GM18517 (cell line): ENCODE data around the gene PDGFA.

Source experiments
- ATAC-seq: cut with Tn5 transposase; IDR thresholded peaks from one replicate; pipeline ENCODE4 v1.9.1; 2021; ENCODE audit warnings: mild to moderate bottlenecking, moderate library complexity; ENCODE audit not compliant: unreplicated experiment

Gene PDGFA

DNA sequence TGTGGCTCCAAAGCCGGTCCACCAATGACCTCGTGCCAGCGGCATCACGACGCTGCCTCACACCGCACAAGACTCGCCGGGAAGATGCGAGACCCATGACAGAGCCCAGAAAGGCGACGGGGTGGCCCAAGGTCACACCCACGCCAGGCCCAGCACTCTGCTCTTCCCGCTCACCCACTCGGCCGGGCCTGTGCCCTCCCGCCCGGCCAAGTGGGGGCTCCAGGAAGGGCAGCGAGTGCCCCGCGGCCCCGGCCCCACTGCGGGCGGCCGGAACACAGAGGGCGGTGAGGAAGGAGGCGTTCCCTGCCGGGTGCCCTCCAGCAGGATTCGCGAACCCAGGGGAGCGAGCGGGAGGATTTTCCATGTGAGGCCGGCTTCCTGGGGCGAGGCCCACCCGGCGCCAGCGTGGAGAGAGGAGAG lies 56.3 kb downstream of the PDGFA start:
- no peak for ATAC-seq

DNA sequence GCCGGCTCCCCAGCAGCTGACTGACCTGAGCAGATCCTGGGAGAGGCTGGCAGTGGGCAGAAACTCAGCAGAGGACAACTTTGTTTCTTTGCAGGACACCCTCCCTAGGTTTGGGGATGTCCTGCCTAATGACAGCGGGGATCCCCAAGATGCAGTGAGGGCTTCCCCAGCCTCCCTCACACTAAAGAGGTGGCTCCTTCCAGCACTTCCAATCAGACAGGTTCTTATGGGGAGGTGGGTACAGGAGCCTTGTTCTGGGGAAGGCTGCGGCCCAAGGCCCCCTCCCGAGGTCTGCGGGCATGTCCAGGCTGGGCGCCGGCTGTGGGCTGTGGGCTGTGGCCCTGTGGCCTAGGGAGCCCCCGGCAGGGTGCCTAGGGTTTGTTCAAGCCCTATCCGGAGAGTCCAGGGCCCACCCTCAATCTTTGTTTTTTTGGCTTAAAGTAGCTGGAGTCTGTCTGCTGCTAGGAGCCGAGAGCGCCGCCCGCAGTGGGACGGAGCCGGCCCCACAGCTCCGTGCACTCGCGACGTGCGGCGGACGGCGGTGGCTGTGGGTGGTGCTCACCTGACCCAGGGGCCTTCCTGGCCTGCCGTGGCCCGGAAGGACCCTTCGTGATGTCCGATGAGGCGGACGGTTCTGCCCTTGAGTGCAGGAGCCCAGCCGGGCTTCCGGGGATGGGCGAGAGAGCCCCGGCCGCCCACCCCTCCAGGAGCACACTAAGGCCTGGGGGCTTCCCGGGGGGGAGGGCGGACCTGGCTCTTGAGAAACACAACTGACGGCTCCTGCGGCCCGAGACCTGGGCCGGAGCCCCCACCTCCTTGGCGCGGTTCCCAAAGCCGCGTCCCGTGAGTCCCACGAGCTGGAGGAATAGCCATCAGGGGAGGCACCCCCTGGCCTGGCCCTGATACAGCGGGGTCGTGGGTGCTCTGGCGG lies 57.2 kb downstream of the PDGFA start:
- ATAC-seq, result no peak

DNA sequence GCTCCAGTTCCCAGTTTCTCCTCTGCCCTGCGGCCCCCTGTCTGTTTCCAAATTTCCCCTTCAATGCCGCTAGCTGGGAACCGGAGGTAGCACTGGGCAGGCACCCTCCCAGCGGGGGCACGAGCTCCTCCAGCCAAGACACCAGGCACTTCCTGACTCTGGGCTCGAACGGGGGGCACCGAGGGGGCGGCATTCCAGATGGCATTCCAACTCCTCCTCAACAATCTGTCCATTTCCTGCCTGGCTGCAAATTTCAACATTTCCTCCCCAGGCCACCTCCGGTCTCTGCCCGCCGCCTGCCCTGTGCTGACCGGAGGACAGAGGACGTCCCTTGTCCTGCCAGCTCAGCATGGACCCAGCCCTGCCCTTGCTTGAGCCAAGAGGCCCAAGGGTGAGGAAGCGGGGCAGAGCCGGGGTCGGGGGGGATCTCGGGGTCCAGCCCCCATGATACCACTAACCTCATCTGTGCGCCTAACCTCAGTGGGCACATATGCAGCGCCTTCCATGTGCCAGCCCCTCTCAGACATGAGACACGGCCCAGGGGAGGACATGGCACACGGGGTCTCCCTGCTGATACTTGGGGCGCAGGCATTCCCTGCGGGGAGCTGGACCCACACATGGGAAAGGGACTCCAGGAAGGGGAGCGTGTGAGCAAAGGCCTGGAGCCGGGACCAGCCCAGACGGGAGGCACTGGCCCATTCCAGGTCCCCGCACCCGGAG lies 58.0 kb downstream of the PDGFA start:
- ATAC-seq, result no peak

DNA sequence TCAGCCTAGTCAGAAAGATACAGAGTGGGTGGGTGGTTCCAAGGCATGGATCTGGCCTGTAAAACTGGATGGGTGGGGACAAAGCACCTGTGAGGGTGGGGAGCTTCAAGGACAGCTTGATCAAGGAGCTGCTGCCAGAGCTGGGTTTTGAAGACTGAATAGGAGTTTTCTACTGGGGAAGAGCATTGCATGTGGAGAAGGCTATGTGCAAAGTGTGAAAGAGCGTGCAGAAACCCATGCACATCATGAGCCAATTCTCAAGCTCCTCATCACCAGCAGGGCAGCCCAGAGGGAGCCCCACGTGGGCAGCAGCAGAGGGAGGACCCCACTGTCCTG lies 58.6 kb downstream of the PDGFA start:
- no peak for ATAC-seq

DNA sequence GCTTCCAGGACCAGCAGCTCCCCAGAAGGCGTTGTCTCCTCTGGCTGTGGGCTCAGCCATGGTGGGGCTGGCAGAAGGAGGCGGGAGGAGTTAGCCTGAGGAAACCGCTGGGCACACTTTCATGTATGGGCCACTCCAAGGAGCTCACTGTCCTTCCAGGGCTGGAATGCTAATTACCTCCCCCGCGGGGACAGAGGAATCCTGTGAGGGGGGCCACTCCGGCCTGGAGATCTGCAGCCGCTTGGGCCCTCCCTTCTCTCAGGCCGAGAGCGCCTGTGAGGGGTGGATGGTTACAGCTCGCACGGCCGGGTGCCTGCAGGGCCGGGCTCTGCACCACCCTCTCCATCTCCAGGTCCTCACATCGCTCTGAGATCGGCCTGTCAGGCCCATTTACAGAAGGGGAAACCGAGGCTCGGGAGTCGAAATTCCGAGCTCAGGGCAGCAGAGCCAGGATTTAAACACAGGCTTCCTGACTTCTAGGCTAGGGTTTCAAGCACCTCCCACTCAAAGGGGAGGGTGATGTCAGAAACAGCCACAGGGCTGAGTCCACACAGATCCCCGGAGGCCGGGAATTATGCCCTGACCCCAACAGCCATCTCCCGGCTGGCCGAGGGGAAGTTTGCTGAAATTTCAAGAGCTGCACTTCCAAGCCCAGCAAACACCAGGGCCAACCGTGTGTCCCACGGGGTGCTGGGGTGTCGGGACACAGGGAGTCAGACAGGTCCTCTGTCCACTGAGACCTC lies 59.1 kb downstream of the PDGFA start:
- ATAC-seq, result no peak

DNA sequence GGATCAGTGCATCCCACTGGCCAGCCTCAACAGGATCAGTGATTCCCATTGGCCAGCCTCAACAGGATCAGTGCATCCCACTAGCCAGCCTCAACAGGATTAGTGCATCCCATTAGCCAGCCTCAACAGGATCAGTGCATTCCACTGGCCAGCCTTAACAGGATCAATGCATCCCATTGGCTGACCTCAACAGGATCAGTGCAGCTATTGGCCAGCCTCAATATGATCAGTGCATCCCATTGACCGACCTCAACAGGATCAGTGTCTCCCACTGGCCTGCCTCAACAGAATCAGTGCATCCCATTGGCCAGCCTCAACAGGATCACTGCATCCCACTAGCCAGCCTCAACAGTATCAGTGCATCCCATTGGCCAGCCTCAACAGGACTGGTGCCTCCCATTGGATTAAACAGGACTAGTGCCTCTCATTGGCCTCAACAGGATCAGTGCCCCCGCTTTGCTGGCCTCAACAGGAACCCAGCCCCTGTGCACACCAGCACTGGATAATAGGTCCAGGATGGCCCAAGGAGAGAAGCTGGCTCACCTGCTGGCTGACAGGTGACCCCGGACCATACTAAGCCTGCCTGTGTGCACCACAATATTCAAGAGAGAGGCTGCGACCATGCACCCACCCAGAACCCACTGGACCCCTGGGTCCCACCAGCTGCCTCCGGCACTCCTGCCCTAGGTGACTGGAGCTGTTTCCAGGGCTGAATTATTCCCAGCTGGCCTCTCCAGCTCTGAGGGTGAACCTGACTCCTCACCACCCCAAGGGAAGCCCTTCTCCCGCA lies 59.9 kb downstream of the PDGFA start:
- no peak for ATAC-seq

DNA sequence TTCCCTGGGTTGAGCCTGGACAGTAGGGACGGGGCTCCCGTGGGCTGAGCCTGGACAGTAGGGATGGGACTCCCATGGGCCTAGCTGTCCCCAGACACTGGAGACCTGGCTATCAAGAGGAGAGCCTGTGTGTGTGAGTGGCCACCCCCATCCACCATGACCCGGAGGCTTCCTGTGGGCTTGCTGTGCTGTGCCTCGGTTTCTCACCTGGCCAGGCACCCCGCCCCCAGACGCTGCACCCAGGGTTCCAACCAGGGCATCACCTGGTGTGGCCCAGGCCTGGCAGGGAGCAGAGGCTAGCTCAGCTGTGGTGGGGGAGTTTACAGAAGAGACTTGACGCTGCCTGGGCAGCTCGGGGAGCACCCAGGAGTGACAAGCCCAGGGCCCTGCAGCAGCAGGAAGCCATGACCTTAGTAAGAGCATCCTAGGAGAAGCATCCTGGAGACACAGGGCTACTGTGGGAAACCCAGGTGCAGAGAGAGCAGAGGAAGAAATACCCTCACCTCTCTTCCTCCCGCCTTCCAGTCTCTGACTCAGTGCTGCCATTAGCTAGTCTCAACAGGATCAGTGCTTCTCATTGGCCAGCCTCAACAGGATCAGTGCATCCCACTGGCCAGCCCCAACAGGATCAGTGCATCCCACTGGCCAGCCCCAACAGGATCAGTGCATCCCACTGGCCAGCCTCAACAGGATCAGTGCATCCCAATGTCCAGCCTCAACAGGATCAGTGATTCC lies 61.0 kb downstream of the PDGFA start:
- ATAC-seq, result no peak

DNA sequence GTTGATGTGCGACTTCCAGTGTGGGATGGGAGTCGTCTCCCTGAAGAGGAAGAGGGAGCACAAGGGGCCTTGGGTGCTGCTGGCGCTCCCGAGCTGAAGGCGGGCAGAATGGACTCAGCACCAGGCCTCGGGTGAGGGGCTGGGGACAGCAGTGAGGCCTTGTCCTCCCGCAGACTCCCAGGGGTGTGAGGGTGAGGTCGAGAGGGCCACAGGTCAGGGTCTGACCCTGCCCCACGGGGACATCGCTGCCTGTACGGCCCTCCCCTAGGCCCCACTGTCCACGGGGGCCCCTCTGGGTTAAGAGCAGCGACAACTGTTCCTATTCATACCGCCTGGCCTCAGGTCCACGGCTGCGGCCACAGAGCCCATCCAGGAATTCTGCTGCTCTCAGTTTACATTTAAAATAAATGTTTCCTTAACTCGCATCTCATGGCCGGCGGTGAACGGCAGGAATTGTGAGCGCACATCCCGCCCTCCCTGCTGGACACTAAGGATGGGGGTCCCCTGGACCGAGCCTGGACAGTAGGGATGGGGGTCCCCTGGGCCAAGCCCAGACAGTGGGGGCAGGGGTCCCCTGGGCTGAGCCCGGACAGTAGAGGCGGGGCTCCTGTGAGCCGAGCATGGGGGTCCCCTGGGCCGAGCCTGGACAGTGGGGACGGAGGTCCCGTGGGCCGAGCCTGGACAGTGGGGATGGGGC lies 61.7 kb downstream of the PDGFA start:
- no peak for ATAC-seq

DNA sequence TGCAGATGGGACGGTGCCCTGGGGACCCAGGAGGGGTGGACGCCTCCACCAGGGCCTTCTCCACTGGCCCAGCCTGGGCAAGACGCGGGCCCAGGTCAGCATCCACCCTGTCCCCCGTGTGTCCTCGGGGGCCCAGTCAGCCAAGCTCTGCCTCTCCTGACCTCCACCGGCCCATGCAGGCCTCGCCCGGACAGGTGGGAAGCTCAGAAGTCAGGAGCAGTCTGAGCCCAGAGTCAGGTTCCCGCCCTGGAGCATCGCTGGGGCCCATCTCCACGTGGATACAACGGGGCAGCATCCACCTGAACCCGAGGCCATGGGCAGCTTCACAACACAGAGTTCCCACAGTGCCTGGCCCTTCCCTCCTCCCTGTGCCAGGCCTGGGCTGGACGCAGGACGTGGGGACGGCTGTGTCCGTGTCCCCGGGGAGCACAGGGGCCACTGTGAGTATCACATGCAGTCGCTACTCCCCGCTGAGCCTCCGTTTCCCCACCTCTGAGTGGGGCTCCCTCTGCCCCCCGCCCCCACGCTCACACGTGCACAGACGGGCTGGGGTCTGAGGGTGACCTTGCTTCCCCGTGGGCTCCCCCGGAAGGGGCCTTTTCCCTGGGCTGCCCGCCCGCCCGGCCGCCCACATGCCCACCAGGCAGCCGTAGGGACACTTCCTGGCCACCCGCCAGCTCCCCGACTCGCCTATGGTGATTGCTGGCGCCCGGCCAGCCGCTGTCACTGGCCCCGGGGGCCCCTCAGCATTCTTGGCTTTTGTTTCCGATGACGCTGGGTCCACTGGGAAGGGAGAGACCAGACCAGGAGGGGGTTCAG lies 64.3 kb downstream of the PDGFA start:
- no peak for ATAC-seq

DNA sequence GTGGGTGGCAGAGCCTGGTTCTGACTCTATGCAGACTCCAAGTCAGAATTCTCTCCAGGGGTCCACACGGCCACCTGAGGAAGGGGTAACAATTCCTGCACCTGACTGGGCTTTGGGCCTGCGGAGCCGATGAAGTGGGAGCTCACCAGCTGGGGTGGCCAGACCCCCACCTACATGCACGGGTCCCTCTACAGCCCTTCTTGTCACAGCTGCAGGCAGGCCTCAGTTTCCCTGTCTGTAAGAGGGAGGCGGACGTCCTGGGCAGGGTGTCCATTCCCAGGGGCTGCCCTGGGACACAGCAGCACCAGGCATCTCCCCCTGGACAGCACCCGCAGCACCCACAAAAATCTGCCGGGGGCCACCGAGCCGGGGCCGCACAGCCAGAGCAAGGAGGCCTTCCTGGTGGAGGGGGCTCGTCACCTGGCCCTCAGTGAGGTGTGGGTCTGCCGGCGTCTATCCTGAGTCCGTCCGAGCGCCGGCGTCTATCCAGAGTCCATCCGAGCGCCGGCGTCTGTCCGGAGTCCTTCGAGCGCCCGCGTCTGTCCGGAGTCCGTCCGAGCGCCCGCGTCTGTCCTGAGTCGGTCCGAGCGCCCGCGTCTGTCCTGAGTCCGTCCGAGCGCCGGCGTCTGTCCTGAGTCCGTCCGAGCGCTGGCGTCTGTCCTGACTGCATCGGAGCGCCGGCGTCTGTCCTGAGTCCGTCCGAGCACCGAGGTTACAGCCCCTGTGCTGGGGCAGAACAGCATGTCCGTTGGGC lies 65.1 kb downstream of the PDGFA start:
- no peak for ATAC-seq

DNA sequence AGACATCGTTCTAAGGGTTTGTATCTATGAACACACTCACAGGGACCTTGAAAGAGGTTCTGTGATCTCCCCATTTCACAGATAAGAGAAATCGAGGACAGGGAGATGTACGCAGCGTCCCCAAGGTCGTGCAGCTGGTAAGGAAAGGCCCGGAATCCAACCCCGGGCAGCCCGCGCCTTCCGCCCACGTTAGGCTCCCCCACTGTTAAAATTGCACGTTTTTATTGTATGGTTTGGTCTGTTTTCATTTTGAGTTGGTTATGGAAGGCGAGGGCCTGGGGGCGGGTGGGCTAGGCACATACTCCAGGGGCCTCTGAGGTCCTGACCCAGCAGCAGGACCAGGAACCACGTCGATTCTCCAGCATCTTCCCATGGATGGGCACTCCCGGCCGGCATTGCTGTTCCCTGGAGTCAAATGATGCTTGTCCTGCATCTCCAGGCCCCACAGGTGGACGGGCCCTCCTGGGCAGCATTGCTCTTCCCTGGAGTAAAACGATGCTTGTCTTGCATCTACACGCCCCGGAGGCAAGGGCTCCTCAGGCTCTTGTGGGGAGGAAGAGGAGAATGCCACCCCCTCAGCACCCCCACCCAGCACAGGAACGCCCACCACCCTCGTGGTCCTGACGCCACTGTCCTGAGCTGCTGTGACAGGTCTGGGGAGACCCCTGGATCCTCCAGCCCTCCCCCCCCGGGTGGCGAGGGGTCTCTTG lies 65.9 kb downstream of the PDGFA start:
- ATAC-seq, result no peak

DNA sequence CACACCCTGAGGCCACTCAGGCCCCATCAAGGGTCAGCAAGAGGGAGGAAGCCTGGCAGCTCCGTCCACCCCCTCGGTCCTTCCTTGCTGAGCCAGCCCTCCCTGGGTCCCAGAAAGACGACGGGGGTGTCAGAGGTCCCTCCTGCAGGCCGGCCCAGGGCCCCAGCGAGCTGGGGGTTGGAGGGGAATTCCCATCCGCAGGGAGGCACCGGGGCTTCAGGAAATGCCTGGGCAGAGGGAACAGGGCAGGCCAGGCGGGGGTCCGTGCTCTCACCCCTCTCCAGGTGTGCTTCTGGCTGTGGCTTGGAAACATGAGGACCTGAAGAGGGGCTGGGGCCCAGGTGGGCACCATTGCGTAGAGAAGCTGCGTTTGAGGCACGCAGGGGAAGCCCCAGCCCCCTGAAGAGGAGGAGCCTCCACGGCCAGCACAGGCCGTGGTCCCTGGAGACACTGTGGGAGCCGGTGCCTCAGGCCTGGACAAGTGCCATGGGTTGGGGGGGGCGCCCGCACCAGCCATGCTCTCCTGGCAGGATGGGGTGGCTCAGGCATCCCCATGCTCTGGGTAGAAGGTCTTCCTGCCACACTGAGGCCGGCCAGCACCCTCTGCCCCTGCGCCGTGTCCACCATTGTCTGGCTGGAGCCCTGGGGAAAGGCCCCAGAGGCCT lies 66.7 kb downstream of the PDGFA start:
- ATAC-seq, result no peak

DNA sequence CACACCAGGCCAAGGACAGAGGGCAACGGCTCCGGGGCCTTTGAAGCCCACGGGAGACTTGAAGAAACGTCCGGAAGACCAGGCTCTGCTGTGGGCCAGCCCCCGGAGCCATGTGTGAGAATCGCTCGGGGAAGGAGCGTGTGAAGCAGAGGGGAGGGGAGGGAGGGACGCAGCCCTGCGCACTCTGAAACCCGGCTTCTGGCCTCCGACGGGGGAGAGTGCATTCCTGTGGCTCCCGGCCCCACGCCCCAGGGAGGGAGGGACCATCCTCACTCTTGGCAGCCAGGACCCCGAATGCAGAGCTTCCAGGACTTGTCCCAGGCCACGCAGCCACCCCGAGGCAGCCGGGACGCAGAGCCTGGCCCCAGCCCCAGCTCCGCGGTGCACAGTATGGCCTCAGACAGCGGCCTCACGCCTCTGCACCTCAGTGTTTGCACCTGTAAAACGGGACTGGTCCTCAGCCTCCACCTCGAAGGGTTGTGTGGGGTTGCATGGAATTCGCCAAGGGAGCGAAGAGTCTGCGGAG lies 67.4 kb downstream of the PDGFA start:
- ATAC-seq, result no peak

DNA sequence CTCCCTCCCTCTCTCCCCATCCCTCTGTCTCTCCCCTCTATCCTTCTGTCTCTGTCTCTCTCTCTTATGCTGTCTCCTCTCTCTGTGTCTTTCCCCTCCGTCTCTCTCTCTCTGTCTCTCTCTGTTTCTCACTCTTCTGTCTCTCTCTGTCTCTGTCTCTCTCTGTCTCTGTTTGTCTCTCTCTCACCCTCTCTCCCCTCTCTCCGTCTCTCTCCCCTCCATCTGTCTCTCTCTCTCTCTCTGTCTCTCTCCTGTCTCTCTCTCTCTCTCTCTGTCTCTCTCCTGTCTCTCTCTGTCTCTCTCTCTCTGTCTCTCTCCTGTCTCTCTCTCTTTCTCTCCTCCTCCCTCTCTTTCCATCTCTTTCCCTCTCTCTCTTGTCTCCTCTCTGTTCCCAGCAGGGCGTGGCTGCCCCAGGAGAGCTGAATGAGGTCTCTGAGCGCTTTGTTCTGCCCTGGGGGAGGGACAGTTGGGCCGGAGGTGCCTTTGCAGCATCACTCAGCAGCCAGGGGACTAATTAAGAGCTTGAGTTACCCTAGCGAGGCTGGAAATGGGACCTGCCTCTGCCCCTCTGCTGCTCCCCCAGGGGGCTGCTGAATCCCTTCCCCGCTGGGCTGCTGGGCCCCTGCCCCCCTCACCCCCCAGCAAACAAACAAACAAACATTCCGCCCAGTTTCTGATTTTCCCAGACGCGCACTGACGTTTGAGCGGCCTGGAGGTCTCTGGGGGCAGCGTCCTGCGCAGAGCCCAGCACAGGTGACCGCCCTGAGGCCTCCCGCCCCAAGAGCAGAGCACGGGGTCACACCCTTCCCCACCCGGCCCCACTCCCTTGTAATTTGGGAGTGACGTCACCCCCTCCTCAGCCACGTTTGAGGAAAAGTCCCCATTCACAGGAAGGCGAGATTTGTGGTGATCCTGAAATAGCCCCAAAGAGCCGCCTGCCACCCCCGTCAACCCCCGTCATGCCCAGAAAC lies 68.1 kb downstream of the PDGFA start:
- no peak for ATAC-seq

DNA sequence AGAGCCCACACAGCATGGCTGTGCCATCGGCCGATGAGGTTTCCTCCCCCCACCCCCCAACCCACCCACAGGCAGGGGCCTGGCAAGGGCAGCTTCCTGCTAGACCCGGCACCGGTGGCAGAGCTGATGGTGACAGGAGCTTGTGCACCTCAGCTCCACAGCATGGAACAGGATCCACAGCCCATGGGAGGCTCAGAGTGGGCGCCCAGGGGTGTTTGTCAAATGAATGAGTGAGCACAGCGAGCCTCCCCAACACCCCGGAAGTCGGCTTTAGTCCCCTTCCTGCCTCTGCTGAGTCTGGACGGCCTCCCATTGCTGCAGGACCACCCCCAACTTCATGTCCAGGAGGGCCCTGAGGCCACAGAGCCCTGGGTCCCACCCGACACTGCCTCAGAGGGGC lies 68.9 kb downstream of the PDGFA start:
- no peak for ATAC-seq
